Thoracic aorta (tissue), 2 donors: Measurements from ENCODE around the gene MAP1LC3A. TPM values are rescaled to one million over a fixed set of nuclear protein-coding genes. Genes with fewer than 3 reads are reported as not detected.

Experiments used
- ATAC-seq: fragments of 150-250 bp; one replicate; pipeline ENCODE4 v1.8.0; 2017; ENCODE audit warnings: low read depth; ENCODE audit not compliant: insufficient number of reproducible peaks, low FRiP score
- DNase-seq: peaks from one replicate; pipeline ENCODE4 v3.0.0-alpha.2; 2020; ENCODE audit warnings: low spot score
- H3K27ac ChIP-seq, 2 donors: fragments of 200-600 bp; sonication (generic); 1 replicate in 1 of 2; 2 replicates in 1 of 2; pipeline ENCODE4 v1.5.1; 2016; ENCODE audit warnings: mild to moderate bottlenecking in 2 of 2, moderate library complexity in 2 of 2
- H3K27me3 ChIP-seq: fragments of 200-600 bp; sonication (generic); replicated peaks from 2 replicates; pipeline ENCODE4 v1.6.0; 2016; ENCODE audit warnings: mild to moderate bottlenecking; ENCODE audit not compliant: insufficient read depth
- H3K36me3 ChIP-seq: fragments of 200-600 bp; sonication (generic); one replicate; pipeline ENCODE4 v1.5.1; 2016
- H3K4me1 ChIP-seq, 2 donors: fragments of 200-600 bp; sonication (generic); 1 replicate in 1 of 2; 2 replicates in 1 of 2; pipeline versions ENCODE4 v1.5.1 to v1.6.0; 2016; ENCODE audit warnings: low read depth in 2 of 2, mild to moderate bottlenecking in 1 of 2; ENCODE audit not compliant: control insufficient read depth in 1 of 2
- H3K4me3 ChIP-seq: fragments of 200-600 bp; sonication (generic); 2 replicates; pipeline ENCODE4 v1.5.1; 2016; ENCODE audit warnings: mild to moderate bottlenecking
- H3K9me3 ChIP-seq: fragments of 200-600 bp; sonication (generic); 2 replicates; pipeline ENCODE4 v1.5.1; 2016
- total RNA-seq, 2 donors: library from RNA; depleted of rRNA; stranded (reverse); fragments of >200 nt; gene quantifications; one replicate each; pipeline versions ENCODE4 v1.1.0 to v1.2.3, GENCODE V29; 2016
- TF ChIP-seq, protein P1 (sequence below): fragments of 200-600 bp; sonication (generic); IDR thresholded peaks from one replicate; pipeline ENCODE4 v1.5.1; 2019; ENCODE audit warnings: antibody characterized with exemption

The MAP1LC3A gene
- total RNA-seq, 2 donors from 2014 or later = 39.2 to 79.6 TPM

DNA sequence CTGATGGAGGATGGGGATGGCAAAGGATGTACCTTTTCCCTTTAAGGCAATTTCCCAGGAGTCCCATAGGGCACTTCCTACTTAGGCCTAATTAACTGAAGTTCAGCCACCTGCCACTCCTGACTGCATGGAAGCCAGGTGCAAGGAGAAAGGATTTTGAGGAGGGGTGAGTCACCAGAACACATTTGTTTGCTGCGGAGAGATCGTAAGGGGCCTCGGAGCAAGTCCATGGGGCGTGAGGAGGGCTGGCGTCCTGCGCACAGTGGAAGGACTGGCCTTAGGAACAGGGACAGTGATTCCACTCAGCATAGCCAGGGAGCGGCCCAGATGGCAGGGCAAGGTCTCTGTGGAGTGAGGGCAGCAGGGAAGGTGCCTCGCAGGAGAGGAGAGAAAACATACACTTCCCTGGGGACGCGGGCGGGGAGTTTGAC is 11.8 kb upstream of the MAP1LC3A start:
- Histone ChIP-seq H3K4me3 (no peak overlapping the region), H3K27me3 (no peaks in the 10 kb centered on the region), H3K27ac (no peak overlapping the region), H3K4me1 (no peaks in the 10 kb centered on the region), H3K36me3 (no peaks in the 10 kb centered on the region), H3K9me3 (no peaks in the 10 kb centered on the region)
- ATAC-seq (no peak), DNase-seq (no peak)
- TF ChIP-seq, protein P1, sequence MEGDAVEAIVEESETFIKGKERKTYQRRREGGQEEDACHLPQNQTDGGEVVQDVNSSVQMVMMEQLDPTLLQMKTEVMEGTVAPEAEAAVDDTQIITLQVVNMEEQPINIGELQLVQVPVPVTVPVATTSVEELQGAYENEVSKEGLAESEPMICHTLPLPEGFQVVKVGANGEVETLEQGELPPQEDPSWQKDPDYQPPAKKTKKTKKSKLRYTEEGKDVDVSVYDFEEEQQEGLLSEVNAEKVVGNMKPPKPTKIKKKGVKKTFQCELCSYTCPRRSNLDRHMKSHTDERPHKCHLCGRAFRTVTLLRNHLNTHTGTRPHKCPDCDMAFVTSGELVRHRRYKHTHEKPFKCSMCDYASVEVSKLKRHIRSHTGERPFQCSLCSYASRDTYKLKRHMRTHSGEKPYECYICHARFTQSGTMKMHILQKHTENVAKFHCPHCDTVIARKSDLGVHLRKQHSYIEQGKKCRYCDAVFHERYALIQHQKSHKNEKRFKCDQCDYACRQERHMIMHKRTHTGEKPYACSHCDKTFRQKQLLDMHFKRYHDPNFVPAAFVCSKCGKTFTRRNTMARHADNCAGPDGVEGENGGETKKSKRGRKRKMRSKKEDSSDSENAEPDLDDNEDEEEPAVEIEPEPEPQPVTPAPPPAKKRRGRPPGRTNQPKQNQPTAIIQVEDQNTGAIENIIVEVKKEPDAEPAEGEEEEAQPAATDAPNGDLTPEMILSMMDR = no peak

DNA sequence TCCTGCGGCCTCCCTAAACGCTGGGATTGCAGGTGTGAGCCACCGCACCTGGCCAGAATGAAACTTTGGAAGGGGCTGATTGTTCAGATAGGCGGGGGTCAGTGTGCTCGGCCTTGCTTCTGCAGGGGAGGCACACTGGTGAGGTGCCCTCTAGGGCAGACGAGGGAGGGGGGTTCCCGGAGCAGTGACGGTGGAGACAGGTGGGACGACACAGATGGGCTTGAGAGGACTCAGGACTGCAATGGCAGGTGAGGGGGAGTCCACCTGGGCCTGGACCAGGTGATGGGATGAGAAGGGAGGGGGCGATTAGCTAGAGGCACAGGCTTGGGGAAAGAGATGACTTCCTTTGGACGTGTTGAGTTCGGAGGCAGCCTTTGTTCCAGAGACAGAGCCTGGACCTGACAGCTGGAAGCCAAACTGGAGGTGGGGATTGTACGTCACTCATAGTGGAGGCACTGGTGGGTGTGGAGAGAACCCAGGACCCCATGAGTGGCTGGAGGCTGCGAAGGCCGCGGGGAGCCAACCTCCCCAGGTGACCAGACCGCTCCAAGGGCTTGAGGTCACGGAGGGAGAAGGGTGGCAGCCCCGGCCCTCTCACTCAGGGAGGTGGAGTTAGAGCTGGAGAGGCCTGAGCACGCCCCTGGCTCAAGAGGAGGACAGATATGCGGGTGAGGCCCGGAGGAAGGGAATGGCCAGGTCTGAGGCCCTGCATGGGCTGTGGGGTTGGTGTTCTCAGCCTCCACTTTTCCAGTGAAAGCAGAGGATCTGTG is 10.5 kb upstream of the MAP1LC3A start:
- ATAC-seq = no peak
- TF ChIP-seq, protein P1 = no peak
- H3K36me3 ChIP-seq = no peaks in the 10 kb centered on the region

DNA sequence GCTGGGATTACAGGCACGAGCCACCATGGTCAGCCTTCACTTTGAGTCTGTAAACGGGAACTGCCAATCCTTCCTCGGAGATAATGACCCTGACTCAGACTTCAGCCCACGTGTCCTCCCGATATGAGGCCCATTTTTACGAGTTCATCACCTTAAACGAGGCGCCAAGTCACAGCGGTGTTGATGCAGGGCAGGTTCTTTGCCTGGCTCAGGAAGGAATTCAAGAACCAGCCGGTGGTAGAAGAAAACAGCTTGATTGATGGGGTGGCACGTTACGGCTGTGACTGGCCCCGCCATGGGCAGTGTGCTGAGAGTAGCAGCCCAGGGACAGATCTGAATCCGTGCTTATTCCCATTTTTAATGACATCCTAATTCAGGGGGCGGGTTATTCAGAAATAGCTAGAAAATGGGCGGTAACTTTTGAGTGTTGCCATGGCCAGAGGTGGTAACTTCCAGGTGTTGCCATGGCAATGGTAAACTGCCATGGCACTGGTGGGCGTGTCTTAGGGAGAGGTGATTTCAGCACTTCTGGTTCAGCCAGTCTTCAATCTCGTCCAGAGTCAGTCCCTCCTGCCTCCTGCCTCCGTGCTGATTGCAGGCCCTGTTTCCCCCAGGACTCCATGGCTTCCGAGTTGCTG is 9.1 kb upstream of the MAP1LC3A start:
- Histone ChIP-seq H3K27me3 (no peaks in the 10 kb centered on the region), H3K36me3 (no peaks in the 10 kb centered on the region), H3K27ac (no peak overlapping the region), H3K9me3 (no peaks in the 10 kb centered on the region), H3K4me1 (peaks cover 0 to 9% of the 10 kb centered on the region in 2 donors), H3K4me3 (no peak overlapping the region)
- DNase-seq (no peak), ATAC-seq (no peak)
- TF ChIP-seq, protein P1 = no peak

More for the DNA sequence above, 10.5 kb upstream of the MAP1LC3A start:
- Histone ChIP-seq H3K4me3 (no peak overlapping the region), H3K27me3 (no peaks in the 10 kb centered on the region), H3K27ac (no peak overlapping the region), H3K4me1 (no peaks in the 10 kb centered on the region), H3K9me3 (no peaks in the 10 kb centered on the region)
- no peak for DNase-seq

DNA sequence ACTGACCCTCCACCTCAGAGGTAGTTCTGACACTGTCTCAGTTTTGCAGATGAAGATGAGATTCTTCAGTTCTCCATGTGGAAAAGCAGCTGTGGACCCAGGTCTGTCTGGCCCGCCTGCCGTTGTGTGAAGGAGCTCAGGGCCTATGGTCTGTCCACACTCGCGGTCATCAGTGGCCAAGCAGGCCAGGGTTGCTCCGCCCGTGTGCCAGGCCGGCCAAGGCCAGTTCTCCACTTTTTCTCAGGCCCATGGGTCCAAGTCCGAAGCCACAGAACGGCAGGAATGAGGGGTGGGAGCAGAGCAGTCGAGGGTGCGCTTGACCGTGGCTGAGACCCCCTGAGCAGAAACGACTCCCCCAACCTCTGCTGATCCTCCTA is 8.6 kb upstream of the MAP1LC3A start:
- H3K4me1 ChIP-seq = peaks cover 0 to 9% of the 10 kb centered on the region in 2 donors
- no peak overlapping the region for H3K27ac ChIP-seq
- H3K4me3 ChIP-seq = no peak overlapping the region
- ATAC-seq (no peak), DNase-seq (no peak)
- H3K36me3 ChIP-seq = no peaks in the 10 kb centered on the region
- H3K27me3 ChIP-seq = no peaks in the 10 kb centered on the region
- TF ChIP-seq, protein P1 = no peak
- H3K9me3 ChIP-seq = no peaks in the 10 kb centered on the region

DNA sequence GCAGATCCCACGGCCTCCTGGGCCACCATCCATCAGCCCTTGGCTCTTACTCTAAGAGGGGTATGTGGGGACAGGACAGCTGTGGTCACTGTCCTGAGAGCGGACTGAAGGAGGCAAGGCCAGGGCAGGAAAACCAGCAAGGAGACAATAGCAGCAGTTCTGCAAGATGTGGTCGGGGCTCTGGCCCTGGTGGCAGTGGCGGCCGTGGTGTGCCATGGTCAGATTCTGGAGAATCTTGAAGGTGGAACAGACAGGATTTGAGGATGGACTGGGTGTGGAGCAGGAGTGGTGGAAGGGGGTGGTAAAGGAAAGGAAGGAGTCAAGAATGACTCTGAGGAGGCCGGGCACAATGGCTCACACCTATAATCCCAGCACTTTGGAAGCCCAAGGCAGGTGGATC is 5.9 kb upstream of the MAP1LC3A start:
- TF ChIP-seq, protein P1 = no peak
- no peak for DNase-seq
- Histone ChIP-seq H3K27ac (no peak overlapping the region), H3K36me3 (no peaks in the 10 kb centered on the region), H3K4me3 (no peak overlapping the region), H3K27me3 (no peaks in the 10 kb centered on the region), H3K4me1 (peaks cover 0 to 13% of the 10 kb centered on the region in 2 donors), H3K9me3 (no peaks in the 10 kb centered on the region)
- ATAC-seq = no peak
